HEK293 (cell line): ENCODE results near the gene TYSND1.
A peak's percentile ranks its signal among the peaks of the same experiment; 100 is the strongest.

Source experiments
- CTCF ChIA-PET: fragments of 350-600 bp; formaldehyde crosslinking; extraction: SDS; loops from one replicate; lab custom pipeline; 2021; ENCODE audit warnings: antibody characterized with exemption; lab: Yijun Ruan, JAX
- POLR2A ChIA-PET: fragments of 300-600 bp; formaldehyde crosslinking; extraction: SDS; loops from one replicate; lab custom pipeline; 2020; ENCODE audit warnings: antibody characterized with exemption, inconsistent platforms; lab: Yijun Ruan, JAX
- H3K27ac ChIP-seq: fragments of 200-500 bp; sonication (Bioruptor generic); 2 replicates; pipeline ENCODE4 v1.5.1; 2014; ENCODE audit warnings: low read depth, low read length, control low read depth, inconsistent platforms; ENCODE audit errors: extremely low read depth
- H3K36me3 ChIP-seq, 2 experiments: fragments of 200-500 bp in 1 of 2; sonication (Bioruptor generic) in 1 of 2; 1 replicate in 1 of 2; 2 replicates in 1 of 2; pipeline ENCODE4 v1.5.1; 2014 to 2017; ENCODE audit warnings: inconsistent platforms in 2 of 2, low read length in 2 of 2; ENCODE audit not compliant: control insufficient read depth in 2 of 2, insufficient read depth in 1 of 2
- H3K4me1 ChIP-seq: fragments of 200-500 bp; sonication (Bioruptor generic); 2 replicates; pipeline ENCODE4 v1.5.1; 2014; ENCODE audit warnings: mild to moderate bottlenecking, low read length, inconsistent platforms; ENCODE audit not compliant: control insufficient read depth, insufficient read depth
- H3K4me3 ChIP-seq: 2 replicates; pipeline ENCODE4 v1.5.1; 2011; ENCODE audit warnings: low read depth, mild to moderate bottlenecking, control low read depth, low read length, moderate library complexity
- H3K9me3 ChIP-seq: fragments of 200-500 bp; sonication (Bioruptor generic); 2 replicates; pipeline ENCODE4 v1.5.1; 2014; ENCODE audit warnings: low read depth, low read length, inconsistent platforms; ENCODE audit not compliant: control insufficient read depth, insufficient read depth
- BCL11B ChIP-seq: fragments of 450-650 bp; formaldehyde crosslinking; IDR thresholded peaks from 2 replicates; pipeline ENCODE4 v1.5.1; 2016; ENCODE audit warnings: low read depth, missing biosample characterization, missing genetic modification characterization
- HIC1 ChIP-seq: fragments of 450-650 bp; formaldehyde crosslinking; IDR thresholded peaks from 2 replicates; pipeline ENCODE4 v1.5.1; 2016; ENCODE audit warnings: missing biosample characterization, missing genetic modification characterization
- IKZF3 ChIP-seq: fragments of 450-650 bp; IDR thresholded peaks from 2 replicates; pipeline ENCODE4 v1.5.0; 2018; ENCODE audit warnings: missing biosample characterization, mild to moderate bottlenecking, missing genetic modification characterization, moderate library complexity
- KLF10 ChIP-seq: fragments of 450-650 bp; IDR thresholded peaks from 2 replicates; pipeline ENCODE4 v1.5.1; 2018; ENCODE audit warnings: missing biosample characterization, mild to moderate bottlenecking, missing genetic modification characterization
- KLF8 ChIP-seq: fragments of 450-650 bp; formaldehyde crosslinking; IDR thresholded peaks from 2 replicates; pipeline ENCODE4 v1.5.1; 2016; ENCODE audit warnings: missing biosample characterization, missing genetic modification characterization
- OSR2 ChIP-seq: fragments of 450-650 bp; formaldehyde crosslinking; IDR thresholded peaks from 2 replicates; pipeline ENCODE4 v1.5.1; 2016; ENCODE audit warnings: missing biosample characterization, missing genetic modification characterization
- PRDM1 ChIP-seq: fragments of 450-650 bp; formaldehyde crosslinking; IDR thresholded peaks from 2 replicates; pipeline ENCODE4; 2016; ENCODE audit warnings: missing biosample characterization, missing genetic modification characterization
- SCRT1 ChIP-seq: fragments of 450-650 bp; formaldehyde crosslinking; IDR thresholded peaks from 2 replicates; pipeline ENCODE4 v1.5.1; 2016; ENCODE audit warnings: missing biosample characterization, missing genetic modification characterization, borderline replicate concordance
- WT1 ChIP-seq: fragments of 450-650 bp; formaldehyde crosslinking; IDR thresholded peaks from 2 replicates; pipeline ENCODE4 v1.5.1; 2016; ENCODE audit warnings: missing biosample characterization, missing genetic modification characterization
- YY1 ChIP-seq: fragments of 450-650 bp; formaldehyde crosslinking; IDR thresholded peaks from 2 replicates; pipeline ENCODE4 v1.5.1; 2018; ENCODE audit warnings: missing biosample characterization, missing genetic modification characterization
- ZBTB17 ChIP-seq: fragments of 450-650 bp; formaldehyde crosslinking; IDR thresholded peaks from 2 replicates; pipeline ENCODE4 v1.5.1; 2016; ENCODE audit warnings: missing biosample characterization, missing genetic modification characterization
- ZBTB26 ChIP-seq: fragments of 450-650 bp; formaldehyde crosslinking; optimal IDR thresholded peaks from 2 replicates; pipeline ENCODE3; 2016; ENCODE audit warnings: missing biosample characterization, mild to moderate bottlenecking, missing genetic modification characterization
- ZFP3 ChIP-seq: fragments of 450-650 bp; formaldehyde crosslinking; IDR thresholded peaks from 2 replicates; pipeline ENCODE4 v1.5.1; 2016; ENCODE audit warnings: low read depth, missing biosample characterization, missing genetic modification characterization
- ZNF114 ChIP-seq: fragments of 450-650 bp; formaldehyde crosslinking; IDR thresholded peaks from 2 replicates; pipeline ENCODE4 v1.5.0; 2017; ENCODE audit warnings: missing biosample characterization, missing genetic modification characterization
- ZNF148 ChIP-seq: fragments of 450-650 bp; formaldehyde crosslinking; IDR thresholded peaks from 2 replicates; pipeline ENCODE4 v1.5.0; 2017; ENCODE audit warnings: missing biosample characterization, missing genetic modification characterization, borderline replicate concordance
- ZNF18 ChIP-seq: fragments of 450-650 bp; formaldehyde crosslinking; IDR thresholded peaks from 2 replicates; pipeline ENCODE4 v1.5.1; 2016; ENCODE audit warnings: missing biosample characterization, missing genetic modification characterization
- ZNF202 ChIP-seq: fragments of 450-650 bp; formaldehyde crosslinking; IDR thresholded peaks from 2 replicates; pipeline ENCODE4 v1.5.1; 2016; ENCODE audit warnings: missing biosample characterization, missing genetic modification characterization, borderline replicate concordance
- ZNF211 ChIP-seq: fragments of 450-650 bp; formaldehyde crosslinking; IDR thresholded peaks from 2 replicates; pipeline ENCODE4 v1.5.1; 2016; ENCODE audit warnings: low read depth, missing biosample characterization, missing genetic modification characterization
- ZNF292 ChIP-seq: fragments of 450-650 bp; formaldehyde crosslinking; IDR thresholded peaks from 2 replicates; pipeline ENCODE4 v1.5.1; 2016; ENCODE audit warnings: low read depth, missing biosample characterization, missing genetic modification characterization, borderline replicate concordance
- ZNF350 ChIP-seq: fragments of 450-650 bp; formaldehyde crosslinking; IDR thresholded peaks from 2 replicates; pipeline ENCODE4 v1.5.0; 2017; ENCODE audit warnings: missing biosample characterization, mild to moderate bottlenecking, missing genetic modification characterization
- ZNF513 ChIP-seq: fragments of 450-650 bp; IDR thresholded peaks from 2 replicates; pipeline ENCODE4 v1.5.1; 2018; ENCODE audit warnings: missing biosample characterization, missing genetic modification characterization
- ZNF560 ChIP-seq: fragments of 450-650 bp; formaldehyde crosslinking; IDR thresholded peaks from 2 replicates; pipeline ENCODE4 v1.5.1; 2017; ENCODE audit warnings: missing biosample characterization, missing genetic modification characterization, borderline replicate concordance
- ZNF664 ChIP-seq: fragments of 450-650 bp; formaldehyde crosslinking; IDR thresholded peaks from 2 replicates; pipeline ENCODE4 v1.5.1; 2016; ENCODE audit warnings: missing biosample characterization, missing genetic modification characterization
- ZNF704 ChIP-seq: fragments of 450-650 bp; formaldehyde crosslinking; IDR thresholded peaks from 2 replicates; pipeline ENCODE4 v1.5.1; 2016; ENCODE audit warnings: missing biosample characterization, missing genetic modification characterization
- ZSCAN5A ChIP-seq: fragments of 450-650 bp; formaldehyde crosslinking; IDR thresholded peaks from 2 replicates; pipeline ENCODE4 v1.5.1; 2016; ENCODE audit warnings: missing biosample characterization, missing genetic modification characterization

The TYSND1 gene

GRCh38 chr10:70145666-70146488, 623 bp downstream of the TYSND1 start:
- Histone ChIP-seq H3K9me3 (no peaks in the 10 kb centered on the region), H3K4me3 (peak overlapping the region; percentile 64), H3K4me1 (peaks cover 6% of the 10 kb centered on the region; the same call in 1 of the 2 replicates), H3K36me3 (peaks cover 6 to 37% of the 10 kb centered on the region in 2 experiments; a peak in 2 of 3 replicates), H3K27ac (peak overlapping the region; percentile 84)
- CTCF ChIA-PET: interaction anchor here (0.6 to 3.8 kb wide), 48 partner anchors 8 to 1951 kb away, joined by 3 to 63 read pairs (median 4); partner anchors contain the start of genes AIFM2 and SAR1A
- POLR2A ChIA-PET: interaction anchor here (0.5 to 3.6 kb wide), 50 partner anchors 8 to 1146 kb away, joined by 3 to 81 read pairs (median 4); partner anchors contain the start of genes AIFM2, EIF4EBP2, MACROH2A2 and PPA1
- TF ChIP-seq HIC1 (tag by site-specific recombination) (peak; percentile 49), ZNF114 (tag by site-specific recombination) (no peak), ZNF664 (tag by site-specific recombination) (no peak), ZSCAN5A (0 out of 2 replicates have a peak, but pooled peaks have one; percentile 41), ZNF513 (no peak), ZNF350 (tag by site-specific recombination) (no peak), ZFP3 (tag by site-specific recombination) (no peak), WT1 (tag by site-specific recombination) (no peak), ZNF292 (tag by site-specific recombination) (no peak), ZNF211 (tag by site-specific recombination) (no peak), ZNF18 (tag by site-specific recombination) (no peak), PRDM1 (no peak), ZBTB17 (tag by site-specific recombination) (peak; percentile 36; the same call in 1 of the 2 replicates), SCRT1 (tag by site-specific recombination) (no peak), YY1 (peak; percentile 92), ZNF560 (tag by site-specific recombination) (no peak), KLF10 (tag by site-specific recombination) (peak; percentile 21; the same call in 1 of the 2 replicates), ZNF704 (tag by site-specific recombination) (no peak), ZBTB26 (tag by site-specific recombination) (peak; percentile 99), OSR2 (tag by site-specific recombination) (no peak), IKZF3 (tag by site-specific recombination) (no peak), KLF8 (peak; percentile 66; the same call in 1 of the 2 replicates), ZNF202 (tag by site-specific recombination) (no peak), ZNF148 (tag by site-specific recombination) (no peak), BCL11B (no peak)
